Esophagus squamous epithelium (tissue), 5 donors: ENCODE measurements around the gene CCDC85C. TPM values are rescaled to one million over a fixed set of nuclear protein-coding genes. Genes with fewer than 3 reads are reported as not detected.
A peak's percentile ranks its signal among the peaks of the same experiment; 100 is the strongest.

ENCODE experiments used
- DNase-seq: peaks from one replicate; lab custom pipeline; 2025; lab: John Stamatoyannopoulos, UW
- H3K27ac ChIP-seq, 4 donors: fragments of 200-600 bp; sonication (generic); one replicate each; pipeline ENCODE4 v1.5.1; 2016 to 2019; ENCODE audit warnings: mild to moderate bottlenecking in 1 of 4
- H3K27me3 ChIP-seq, 4 donors: fragments of 200-600 bp; sonication (generic); 1 replicate in 3 of 4; 2 replicates in 1 of 4; pipeline versions ENCODE4 v1.5.1 to v1.6.0; 2017 to 2021; ENCODE audit warnings: antibody characterized with exemption in 1 of 4
- H3K36me3 ChIP-seq, 3 donors: fragments of 200-600 bp; sonication (generic); one replicate each; pipeline ENCODE4 v1.5.1; 2016 to 2019
- H3K4me1 ChIP-seq, 3 donors: fragments of 200-600 bp; sonication (generic); one replicate each; pipeline ENCODE4 v1.5.1; 2017 to 2019
- H3K4me3 ChIP-seq, 4 donors: fragments of 200-600 bp; sonication (generic); 1 replicate in 3 of 4; 2 replicates in 1 of 4; pipeline ENCODE4 v1.5.1; 2016 to 2019; ENCODE audit warnings: mild to moderate bottlenecking in 2 of 4, moderate library complexity in 1 of 4
- H3K9me3 ChIP-seq, 3 donors: fragments of 200-600 bp; sonication (generic); one replicate each; pipeline ENCODE4 v1.5.1; 2016 to 2019
- CTCF ChIP-seq, 6 experiments: fragments of 450-650 bp in 4 of 6; fragments of 200-600 bp in 2 of 6; sonication (generic) in 2 of 6; IDR thresholded peaks; one replicate each; pipeline ENCODE4 v1.5.1; 2016 to 2019; ENCODE audit warnings: antibody characterized with exemption in 6 of 6, mild to moderate bottlenecking in 4 of 6, moderate library complexity in 4 of 6
- POLR2A ChIP-seq, 4 donors: fragments of 450-650 bp; IDR thresholded peaks; one replicate each; pipeline ENCODE4 v1.6.1; 2017; ENCODE audit warnings: antibody characterized with exemption in 4 of 4, mild to moderate bottlenecking in 4 of 4, moderate library complexity in 3 of 4
- WGBS, 2 donors: methylation state at CpG; one replicate each; pipeline ENCODE4 v1.1.5; 2018; 5-methylcytosine and 5-hydroxymethylcytosine counted together
- intact Hi-C: fragments of 100-400 bp; cut with DNase I; formaldehyde crosslinking; loops from one replicate; pipeline ENCODE4 v1.15.0; 2022
- total RNA-seq, 4 donors: library from RNA; depleted of rRNA; stranded (reverse); fragments of >200 nt; gene quantifications; one replicate each; pipeline ENCODE4 v1.1.0, GENCODE V29; 2016
- donor health status: DM: yes; HTN: yes; CAD: no.

The CCDC85C gene
- total RNA-seq, 4 donors from 2014 or later = 23.4 to 52.0 (median 27.1) TPM

GRCh38 chr14:99602788-99603415 is 1.1 kb downstream of the CCDC85C start:
- Histone ChIP-seq H3K4me3 (peak overlapping the region; percentile 51 to 92 (median 80)), H3K9me3 (no peaks in the 10 kb centered on the region), H3K4me1 (peaks cover 42 to 76% (median 44%) of the 10 kb centered on the region in 3 donors), H3K27ac (peak overlapping the region; percentile 37 to 97 (median 87)), H3K27me3 (peaks cover 0 to 4% (median 0%) of the 10 kb centered on the region in 4 donors), H3K36me3 (no peaks in the 10 kb centered on the region)
- DNase-seq = no peak
- 45 to 59% methylated on average over 4 to 10 of the region's 53 CpGs for WGBS, 2 donors
- no peak for TF ChIP-seq POLR2A (IDR thresholded peaks at IDR 0.05)
- TF ChIP-seq CTCF (IDR thresholded peaks at IDR 0.05) = no peak
- intact Hi-C loops = no loop called here

- no peaks in the 10 kb centered on the region for H3K36me3 ChIP-seq
- peaks cover 0 to 4% (median 0%) of the 10 kb centered on the region in 4 donors for H3K27me3 ChIP-seq
- H3K4me3 ChIP-seq = peak overlapping the region; percentile 51 to 92 (median 80)
- no peaks in the 10 kb centered on the region for H3K9me3 ChIP-seq
- intact Hi-C loops = no loop called here
- H3K4me1 ChIP-seq = peaks cover 44 to 83% (median 46%) of the 10 kb centered on the region in 3 donors
- H3K27ac ChIP-seq = peak overlapping the region; percentile 37 to 97 (median 87)
- DNase-seq = no peak
- TF ChIP-seq POLR2A (IDR thresholded peaks at IDR 0.05) (no peak), CTCF (IDR thresholded peaks at IDR 0.05) (no peak)
- 26 to 30% methylated on average over 6 to 15 of the region's 18 CpGs for WGBS, 2 donors
Observed at GRCh38 chr14:99602054-99602787, 1.8 kb downstream of the CCDC85C start.

- Histone ChIP-seq H3K4me3 (peak overlapping the region; percentile 51 to 92 (median 80)), H3K9me3 (no peaks in the 10 kb centered on the region), H3K4me1 (peaks cover 44 to 91% (median 54%) of the 10 kb centered on the region in 3 donors), H3K27ac (peak overlapping the region; percentile 37 to 97 (median 87)), H3K36me3 (no peaks in the 10 kb centered on the region), H3K27me3 (peaks cover 0 to 4% (median 0%) of the 10 kb centered on the region in 4 donors)
- TF ChIP-seq CTCF (IDR thresholded peaks at IDR 0.05) (no peak), POLR2A (IDR thresholded peaks at IDR 0.05) (no peak)
- intact Hi-C loops = no loop called here
- 66 to 74% methylated on average over 5 to 6 of the region's 8 CpGs for WGBS, 2 donors
- no peak for DNase-seq
Observed at GRCh38 chr14:99601361-99601831, 2.6 kb downstream of the CCDC85C start.

- TF ChIP-seq CTCF (IDR thresholded peaks at IDR 0.05) = no peak
- TF ChIP-seq POLR2A (IDR thresholded peaks at IDR 0.05) = no peak
- no peak for DNase-seq
- Histone ChIP-seq H3K27me3 (peaks cover 0 to 4% (median 0%) of the 10 kb centered on the region in 4 donors), H3K27ac (peak overlapping the region in 3 of 4 donors; percentile 5 to 97 (median 81)), H3K4me3 (no peak overlapping the region), H3K9me3 (no peaks in the 10 kb centered on the region), H3K4me1 (peaks cover 40 to 92% (median 58%) of the 10 kb centered on the region in 3 donors), H3K36me3 (no peaks in the 10 kb centered on the region)
- intact Hi-C loops = no loop called here
- 88 to 97% methylated on average over 3 of the region's 3 CpGs for WGBS, 2 donors
Observed at GRCh38 chr14:99600232-99600888, 3.6 kb downstream of the CCDC85C start.
